Liver (tissue), 9 donors: ENCODE measurements around the gene P2RY6. TPM values are rescaled to one million over a fixed set of nuclear protein-coding genes. Genes with fewer than 3 reads are reported as not detected.

Experiments used
- DNase-seq: peaks from one replicate; pipeline ENCODE4 v3.0.0-alpha.2; 2017; ENCODE audit warnings: low spot score
- H3K27ac ChIP-seq, 2 donors: one replicate each; pipeline ENCODE4 v1.7.0; 2013; ENCODE audit warnings: inconsistent platforms in 2 of 2, low read length in 2 of 2, control low read depth in 1 of 2, low read depth in 1 of 2, mild to moderate bottlenecking in 1 of 2
- H3K27me3 ChIP-seq, 4 donors: one replicate each; pipeline versions ENCODE4 v1.6.1 to v1.7.0; 2013; ENCODE audit warnings: low read length in 3 of 4, inconsistent platforms in 1 of 4, mild to moderate bottlenecking in 1 of 4, moderate library complexity in 1 of 4; ENCODE audit not compliant: control insufficient read depth in 4 of 4, insufficient read depth in 4 of 4
- H3K36me3 ChIP-seq, 4 donors: one replicate each; pipeline versions ENCODE4 v1.6.1 to v1.7.0; 2013; ENCODE audit warnings: low read length in 3 of 4, mild to moderate bottlenecking in 3 of 4, low read depth in 1 of 4, moderate library complexity in 1 of 4; ENCODE audit not compliant: control insufficient read depth in 4 of 4, insufficient read depth in 3 of 4
- H3K4me1 ChIP-seq, 4 donors: one replicate each; pipeline versions ENCODE4 v1.6.1 to v1.7.0; 2013; ENCODE audit warnings: low read length in 3 of 4, mild to moderate bottlenecking in 3 of 4, moderate library complexity in 1 of 4; ENCODE audit not compliant: control insufficient read depth in 4 of 4, insufficient read depth in 4 of 4
- H3K4me3 ChIP-seq, 3 donors: one replicate each; pipeline versions ENCODE4 v1.6.1 to v1.7.0; 2013; ENCODE audit warnings: low read length in 3 of 3, control low read depth in 1 of 3, low read depth in 1 of 3, mild to moderate bottlenecking in 1 of 3
- H3K9ac ChIP-seq, 2 donors: one replicate each; pipeline ENCODE4 v1.7.0; 2013; ENCODE audit warnings: low read length in 2 of 2, mild to moderate bottlenecking in 2 of 2, moderate library complexity in 2 of 2, control low read depth in 1 of 2, low read depth in 1 of 2
- H3K9me3 ChIP-seq, 4 donors: one replicate each; pipeline versions ENCODE4 v1.6.1 to v1.7.0; 2013; ENCODE audit warnings: low read length in 3 of 4; ENCODE audit not compliant: control insufficient read depth in 4 of 4
- EGR1 ChIP-seq, 2 donors: IDR thresholded peaks; 2 replicates each; pipeline ENCODE4 v1.6.1; 2016 to 2018; ENCODE audit warnings: antibody characterized with exemption in 2 of 2, low read depth in 2 of 2
- FOXA1 ChIP-seq: IDR thresholded peaks from 2 replicates; pipeline ENCODE4 v1.6.1; 2016; ENCODE audit warnings: antibody characterized with exemption
- FOXA2 ChIP-seq: IDR thresholded peaks from 2 replicates; pipeline ENCODE4 v1.6.1; 2016; ENCODE audit warnings: antibody characterized with exemption
- GABPA ChIP-seq, 2 donors: IDR thresholded peaks in 1 of 2; conservative IDR thresholded peaks in 1 of 2; 2 replicates each; pipeline ENCODE4 v1.6.1; 2016; ENCODE audit warnings: antibody characterized with exemption in 2 of 2, mild to moderate bottlenecking in 1 of 2, moderate library complexity in 1 of 2
- HNF4A ChIP-seq, 2 donors: conservative IDR thresholded peaks; 2 replicates each; pipeline ENCODE4 v1.6.1; 2016; ENCODE audit warnings: antibody characterized with exemption in 2 of 2, mild to moderate bottlenecking in 2 of 2
- HNF4G ChIP-seq: IDR thresholded peaks from 2 replicates; pipeline ENCODE4 v1.6.1; 2016; ENCODE audit warnings: antibody characterized with exemption
- RAD21 ChIP-seq, 2 donors: IDR thresholded peaks; 2 replicates each; pipeline ENCODE4 v1.6.1; 2016; ENCODE audit warnings: antibody characterized with exemption in 2 of 2, mild to moderate bottlenecking in 2 of 2
- RXRA ChIP-seq, 2 donors: IDR thresholded peaks; 2 replicates each; pipeline ENCODE4 v1.6.1; 2017 to 2018; ENCODE audit warnings: antibody characterized with exemption in 2 of 2, mild to moderate bottlenecking in 1 of 2
- SP1 ChIP-seq: IDR thresholded peaks from 2 replicates; pipeline ENCODE4 v1.6.1; 2018; ENCODE audit warnings: antibody characterized with exemption, mild to moderate bottlenecking
- TAF1 ChIP-seq: conservative IDR thresholded peaks from 2 replicates; pipeline ENCODE4 v1.6.1; 2016; ENCODE audit warnings: antibody characterized with exemption, mild to moderate bottlenecking
- WGBS: extraction: QIAGEN DNeasy Blood & Tissue Kit; methylation state at CpG from one replicate; pipeline ENCODE4 v1.1.7; 2013; 5-methylcytosine and 5-hydroxymethylcytosine counted together
- polyA plus RNA-seq, 2 donors: library from polyadenylated mRNA; stranded (reverse) in 1 of 2; unstranded in 1 of 2; fragments of 200-250 nt in 1 of 2; fragments of >200 nt in 1 of 2; fragmentation: Nextera tagmentation in 1 of 2; extraction: Ambion mirVana in 1 of 2; gene quantifications; one replicate each; pipeline versions ENCODE4 v1.2.1 to v1.2.3, GENCODE V29; 2013 to 2015
- total RNA-seq, 2 donors: library from RNA; depleted of rRNA; stranded (reverse); fragments of >200 nt; gene quantifications; one replicate each; pipeline ENCODE4 v1.2.3, GENCODE V29; 2014
- TF ChIP-seq, protein P1 (sequence below): IDR thresholded peaks from 2 replicates; pipeline ENCODE4 v1.6.1; 2016; ENCODE audit warnings: antibody characterized with exemption
- TF ChIP-seq, protein P2 (sequence below): fragments of 150-350 bp; IDR thresholded peaks from 2 replicates; pipeline ENCODE4 v1.5.1; 2017; ENCODE audit warnings: improper control_type of control experiment, low read depth, low read length; ENCODE audit not compliant: missing input control
- TF ChIP-seq, protein P3 (sequence below): IDR thresholded peaks from 2 replicates; pipeline ENCODE4 v1.6.1; 2016; ENCODE audit warnings: antibody characterized with exemption
- TF ChIP-seq, protein P4 (sequence below): IDR thresholded peaks from 2 replicates; pipeline ENCODE4 v1.6.1; 2016; ENCODE audit warnings: antibody characterized with exemption
- TF ChIP-seq, protein P5 (sequence below): IDR thresholded peaks from 2 replicates; pipeline ENCODE4 v1.6.1; 2016; ENCODE audit warnings: antibody characterized with exemption, mild to moderate bottlenecking
- donor health status: healthy.
- donor health status: healthy.
- donor health status: healthy.
- donor health status: healthy.
- donor health status: healthy.

P2RY6 gene
- total and polyA plus RNA-seq, 4 donors, result 0.21 to 1.3 (median 0.78) TPM

- H3K27me3 ChIP-seq, result no peaks in the 10 kb centered on the region
- TF ChIP-seq FOXA2 (no peak), HNF4A (conservative IDR thresholded peaks at IDR 0.05) (no peak), SP1 (no peak), FOXA1 (no peak), RXRA (IDR thresholded peaks at IDR 0.05) (no peak), TAF1 (no peak)
- TF ChIP-seq, protein P1, sequence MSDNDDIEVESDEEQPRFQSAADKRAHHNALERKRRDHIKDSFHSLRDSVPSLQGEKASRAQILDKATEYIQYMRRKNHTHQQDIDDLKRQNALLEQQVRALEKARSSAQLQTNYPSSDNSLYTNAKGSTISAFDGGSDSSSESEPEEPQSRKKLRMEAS, result no peak
- TF ChIP-seq, protein P2, sequence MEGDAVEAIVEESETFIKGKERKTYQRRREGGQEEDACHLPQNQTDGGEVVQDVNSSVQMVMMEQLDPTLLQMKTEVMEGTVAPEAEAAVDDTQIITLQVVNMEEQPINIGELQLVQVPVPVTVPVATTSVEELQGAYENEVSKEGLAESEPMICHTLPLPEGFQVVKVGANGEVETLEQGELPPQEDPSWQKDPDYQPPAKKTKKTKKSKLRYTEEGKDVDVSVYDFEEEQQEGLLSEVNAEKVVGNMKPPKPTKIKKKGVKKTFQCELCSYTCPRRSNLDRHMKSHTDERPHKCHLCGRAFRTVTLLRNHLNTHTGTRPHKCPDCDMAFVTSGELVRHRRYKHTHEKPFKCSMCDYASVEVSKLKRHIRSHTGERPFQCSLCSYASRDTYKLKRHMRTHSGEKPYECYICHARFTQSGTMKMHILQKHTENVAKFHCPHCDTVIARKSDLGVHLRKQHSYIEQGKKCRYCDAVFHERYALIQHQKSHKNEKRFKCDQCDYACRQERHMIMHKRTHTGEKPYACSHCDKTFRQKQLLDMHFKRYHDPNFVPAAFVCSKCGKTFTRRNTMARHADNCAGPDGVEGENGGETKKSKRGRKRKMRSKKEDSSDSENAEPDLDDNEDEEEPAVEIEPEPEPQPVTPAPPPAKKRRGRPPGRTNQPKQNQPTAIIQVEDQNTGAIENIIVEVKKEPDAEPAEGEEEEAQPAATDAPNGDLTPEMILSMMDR, result no peak
- TF ChIP-seq, protein P3, sequence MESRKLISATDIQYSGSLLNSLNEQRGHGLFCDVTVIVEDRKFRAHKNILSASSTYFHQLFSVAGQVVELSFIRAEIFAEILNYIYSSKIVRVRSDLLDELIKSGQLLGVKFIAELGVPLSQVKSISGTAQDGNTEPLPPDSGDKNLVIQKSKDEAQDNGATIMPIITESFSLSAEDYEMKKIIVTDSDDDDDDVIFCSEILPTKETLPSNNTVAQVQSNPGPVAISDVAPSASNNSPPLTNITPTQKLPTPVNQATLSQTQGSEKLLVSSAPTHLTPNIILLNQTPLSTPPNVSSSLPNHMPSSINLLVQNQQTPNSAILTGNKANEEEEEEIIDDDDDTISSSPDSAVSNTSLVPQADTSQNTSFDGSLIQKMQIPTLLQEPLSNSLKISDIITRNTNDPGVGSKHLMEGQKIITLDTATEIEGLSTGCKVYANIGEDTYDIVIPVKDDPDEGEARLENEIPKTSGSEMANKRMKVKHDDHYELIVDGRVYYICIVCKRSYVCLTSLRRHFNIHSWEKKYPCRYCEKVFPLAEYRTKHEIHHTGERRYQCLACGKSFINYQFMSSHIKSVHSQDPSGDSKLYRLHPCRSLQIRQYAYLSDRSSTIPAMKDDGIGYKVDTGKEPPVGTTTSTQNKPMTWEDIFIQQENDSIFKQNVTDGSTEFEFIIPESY, result no peak
- TF ChIP-seq, protein P4, sequence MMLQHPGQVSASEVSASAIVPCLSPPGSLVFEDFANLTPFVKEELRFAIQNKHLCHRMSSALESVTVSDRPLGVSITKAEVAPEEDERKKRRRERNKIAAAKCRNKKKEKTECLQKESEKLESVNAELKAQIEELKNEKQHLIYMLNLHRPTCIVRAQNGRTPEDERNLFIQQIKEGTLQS, result no peak
- TF ChIP-seq, protein P5, sequence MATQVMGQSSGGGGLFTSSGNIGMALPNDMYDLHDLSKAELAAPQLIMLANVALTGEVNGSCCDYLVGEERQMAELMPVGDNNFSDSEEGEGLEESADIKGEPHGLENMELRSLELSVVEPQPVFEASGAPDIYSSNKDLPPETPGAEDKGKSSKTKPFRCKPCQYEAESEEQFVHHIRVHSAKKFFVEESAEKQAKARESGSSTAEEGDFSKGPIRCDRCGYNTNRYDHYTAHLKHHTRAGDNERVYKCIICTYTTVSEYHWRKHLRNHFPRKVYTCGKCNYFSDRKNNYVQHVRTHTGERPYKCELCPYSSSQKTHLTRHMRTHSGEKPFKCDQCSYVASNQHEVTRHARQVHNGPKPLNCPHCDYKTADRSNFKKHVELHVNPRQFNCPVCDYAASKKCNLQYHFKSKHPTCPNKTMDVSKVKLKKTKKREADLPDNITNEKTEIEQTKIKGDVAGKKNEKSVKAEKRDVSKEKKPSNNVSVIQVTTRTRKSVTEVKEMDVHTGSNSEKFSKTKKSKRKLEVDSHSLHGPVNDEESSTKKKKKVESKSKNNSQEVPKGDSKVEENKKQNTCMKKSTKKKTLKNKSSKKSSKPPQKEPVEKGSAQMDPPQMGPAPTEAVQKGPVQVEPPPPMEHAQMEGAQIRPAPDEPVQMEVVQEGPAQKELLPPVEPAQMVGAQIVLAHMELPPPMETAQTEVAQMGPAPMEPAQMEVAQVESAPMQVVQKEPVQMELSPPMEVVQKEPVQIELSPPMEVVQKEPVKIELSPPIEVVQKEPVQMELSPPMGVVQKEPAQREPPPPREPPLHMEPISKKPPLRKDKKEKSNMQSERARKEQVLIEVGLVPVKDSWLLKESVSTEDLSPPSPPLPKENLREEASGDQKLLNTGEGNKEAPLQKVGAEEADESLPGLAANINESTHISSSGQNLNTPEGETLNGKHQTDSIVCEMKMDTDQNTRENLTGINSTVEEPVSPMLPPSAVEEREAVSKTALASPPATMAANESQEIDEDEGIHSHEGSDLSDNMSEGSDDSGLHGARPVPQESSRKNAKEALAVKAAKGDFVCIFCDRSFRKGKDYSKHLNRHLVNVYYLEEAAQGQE, result no peak
- no peak overlapping the region for H3K4me3 ChIP-seq
- no peak overlapping the region for H3K9ac ChIP-seq
- H3K36me3 ChIP-seq, result no peaks in the 10 kb centered on the region
- H3K9me3 ChIP-seq, result no peaks in the 10 kb centered on the region
- 91% methylated on average over 2 of the region's 2 CpGs for WGBS
- no peaks in the 10 kb centered on the region for H3K4me1 ChIP-seq
- H3K27ac ChIP-seq, result no peak overlapping the region
- no peak for DNase-seq
Observed at GRCh38 chr11:73246303-73246702, 25.8 kb upstream of the P2RY6 start.

DNA sequence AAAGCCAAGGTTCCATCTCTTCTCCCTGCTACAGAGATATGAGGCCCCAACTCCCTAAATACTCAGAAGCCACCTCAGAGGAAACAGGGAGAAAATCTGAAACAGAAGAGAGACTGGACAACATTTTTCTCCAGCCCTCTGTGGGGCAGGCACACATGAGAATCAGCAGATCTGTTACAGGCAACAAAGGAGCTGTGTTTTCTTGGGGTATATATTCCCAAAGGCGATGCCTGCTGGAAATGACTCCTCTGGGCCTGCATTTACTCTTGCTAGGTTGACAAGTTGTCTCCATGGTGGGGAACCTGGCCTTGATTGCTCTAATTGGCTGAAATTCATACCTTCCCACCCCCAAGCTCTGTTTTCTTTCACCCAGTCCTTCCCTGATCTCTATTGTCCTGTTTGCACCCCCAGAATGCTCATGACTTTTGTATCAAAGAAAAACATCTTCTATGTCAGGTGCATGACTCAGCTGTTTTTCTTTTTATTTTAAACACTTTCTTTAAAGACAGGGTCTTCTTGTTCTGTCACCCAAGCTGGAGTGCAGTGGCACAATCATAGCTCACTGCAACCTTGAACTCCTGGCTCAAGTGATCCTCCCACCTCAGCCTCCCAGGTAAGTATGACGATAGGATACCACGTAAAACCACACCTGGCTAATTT lies 23.5 kb upstream of the P2RY6 start:
- no peaks in the 10 kb centered on the region for H3K4me1 ChIP-seq
- DNase-seq, result no peak
- H3K4me3 ChIP-seq, result no peak overlapping the region
- H3K9ac ChIP-seq, result no peak overlapping the region
- no peaks in the 10 kb centered on the region for H3K36me3 ChIP-seq
- H3K27ac ChIP-seq, result no peak overlapping the region
- H3K27me3 ChIP-seq, result no peaks in the 10 kb centered on the region
- 98% methylated on average over 3 of the region's 3 CpGs for WGBS
- no peaks in the 10 kb centered on the region for H3K9me3 ChIP-seq
- no peak for TF ChIP-seq RXRA (IDR thresholded peaks at IDR 0.05)
- TF ChIP-seq, protein P2, result no peak
- TF ChIP-seq HNF4A (conservative IDR thresholded peaks at IDR 0.05), result no peak
- TF ChIP-seq SP1, result no peak
- TF ChIP-seq, protein P4, result no peak
- no peak for TF ChIP-seq RAD21 (IDR thresholded peaks at IDR 0.05)
- TF ChIP-seq GABPA (IDR thresholded peaks at IDR 0.05 in 1 of 2, conservative IDR thresholded peaks at IDR 0.05 in 1 of 2), result no peak
- TF ChIP-seq TAF1, result no peak
- TF ChIP-seq EGR1 (IDR thresholded peaks at IDR 0.05; ENCODE audit: low read depth in 2 of 2), result no peak
- TF ChIP-seq, protein P5, result no peak
- no peak for TF ChIP-seq HNF4G
- TF ChIP-seq, protein P1, result no peak
